Testis (tissue), 2 donors: ENCODE measurements around the gene DNAH9.

ENCODE experiments used
- POLR2A ChIP-seq: fragments of 450-650 bp; IDR thresholded peaks from one replicate; pipeline ENCODE4 v1.6.1; 2017; ENCODE audit warnings: antibody characterized with exemption, mild to moderate bottlenecking, moderate library complexity
- TF ChIP-seq, protein P1 (sequence below), 3 experiments: fragments of 450-650 bp in 2 of 3; fragments of 200-600 bp in 1 of 3; sonication (generic) in 1 of 3; IDR thresholded peaks; one replicate each; pipeline ENCODE4 v1.5.1; 2016 to 2019; ENCODE audit warnings: antibody characterized with exemption in 3 of 3, mild to moderate bottlenecking in 2 of 3, moderate library complexity in 1 of 3

DNA sequence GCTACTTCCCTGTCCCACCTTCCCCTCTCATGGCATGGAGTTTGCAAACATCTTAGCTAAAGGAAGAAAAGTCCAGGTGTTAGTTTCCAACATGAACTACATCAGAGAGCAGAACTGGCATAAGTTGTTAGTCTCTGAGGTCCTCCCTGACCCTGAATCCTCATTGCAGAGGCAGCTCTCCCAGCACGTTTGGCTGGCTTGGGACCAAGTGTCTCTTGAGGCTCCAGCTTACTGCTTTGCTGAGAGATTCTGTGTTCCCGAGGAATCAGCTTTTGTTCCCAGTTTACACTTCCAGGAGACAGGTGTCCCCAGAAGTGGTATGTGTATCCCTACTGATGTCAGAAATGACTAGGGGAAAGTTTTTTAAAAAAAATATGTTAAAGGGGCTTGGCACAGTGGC lies 14.7 kb downstream of the DNAH9 start:
- TF ChIP-seq, protein P1, sequence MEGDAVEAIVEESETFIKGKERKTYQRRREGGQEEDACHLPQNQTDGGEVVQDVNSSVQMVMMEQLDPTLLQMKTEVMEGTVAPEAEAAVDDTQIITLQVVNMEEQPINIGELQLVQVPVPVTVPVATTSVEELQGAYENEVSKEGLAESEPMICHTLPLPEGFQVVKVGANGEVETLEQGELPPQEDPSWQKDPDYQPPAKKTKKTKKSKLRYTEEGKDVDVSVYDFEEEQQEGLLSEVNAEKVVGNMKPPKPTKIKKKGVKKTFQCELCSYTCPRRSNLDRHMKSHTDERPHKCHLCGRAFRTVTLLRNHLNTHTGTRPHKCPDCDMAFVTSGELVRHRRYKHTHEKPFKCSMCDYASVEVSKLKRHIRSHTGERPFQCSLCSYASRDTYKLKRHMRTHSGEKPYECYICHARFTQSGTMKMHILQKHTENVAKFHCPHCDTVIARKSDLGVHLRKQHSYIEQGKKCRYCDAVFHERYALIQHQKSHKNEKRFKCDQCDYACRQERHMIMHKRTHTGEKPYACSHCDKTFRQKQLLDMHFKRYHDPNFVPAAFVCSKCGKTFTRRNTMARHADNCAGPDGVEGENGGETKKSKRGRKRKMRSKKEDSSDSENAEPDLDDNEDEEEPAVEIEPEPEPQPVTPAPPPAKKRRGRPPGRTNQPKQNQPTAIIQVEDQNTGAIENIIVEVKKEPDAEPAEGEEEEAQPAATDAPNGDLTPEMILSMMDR (IDR thresholded peaks at IDR 0.05): no peak
- no peak for TF ChIP-seq POLR2A
